Skin of body (tissue), 2 donors: ENCODE results near the gene TMEM242. TPM values are rescaled to one million over a fixed set of nuclear protein-coding genes. Genes with fewer than 3 reads are reported as not detected.
A peak's percentile ranks its signal among the peaks of the same experiment; 100 is the strongest.

Experiments used
- DNase-seq: peaks from one replicate; lab custom pipeline; 2025; lab: John Stamatoyannopoulos, UW
- total RNA-seq: library from RNA; depleted of rRNA; stranded (reverse); fragments of >200 nt; gene quantifications from one replicate; pipeline ENCODE4 v1.2.3, GENCODE V29; 2014

Gene TMEM242
- total RNA-seq, 1 donor from 2014 or later: 8.1 TPM

DNA sequence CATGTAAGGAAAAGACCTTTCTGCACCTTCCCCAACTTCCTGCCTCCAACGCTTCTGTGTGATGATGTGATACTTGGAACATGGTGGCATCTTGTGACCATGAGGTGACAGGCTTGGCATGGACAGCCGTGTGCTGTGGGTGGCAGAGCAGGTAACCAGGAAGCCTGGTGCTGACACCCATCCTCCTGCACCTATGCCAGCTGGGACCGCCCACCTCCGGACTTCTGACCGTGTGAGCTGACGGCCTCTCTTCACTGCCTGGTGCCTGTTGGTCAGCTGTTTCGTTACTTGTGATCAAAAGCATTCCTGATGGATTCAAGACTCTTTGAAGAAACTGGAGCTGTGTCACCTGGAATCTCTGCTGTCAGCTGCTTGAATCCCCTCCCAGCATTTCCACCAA, 70.3 kb downstream of the TMEM242 start:
- no peak for DNase-seq

DNA sequence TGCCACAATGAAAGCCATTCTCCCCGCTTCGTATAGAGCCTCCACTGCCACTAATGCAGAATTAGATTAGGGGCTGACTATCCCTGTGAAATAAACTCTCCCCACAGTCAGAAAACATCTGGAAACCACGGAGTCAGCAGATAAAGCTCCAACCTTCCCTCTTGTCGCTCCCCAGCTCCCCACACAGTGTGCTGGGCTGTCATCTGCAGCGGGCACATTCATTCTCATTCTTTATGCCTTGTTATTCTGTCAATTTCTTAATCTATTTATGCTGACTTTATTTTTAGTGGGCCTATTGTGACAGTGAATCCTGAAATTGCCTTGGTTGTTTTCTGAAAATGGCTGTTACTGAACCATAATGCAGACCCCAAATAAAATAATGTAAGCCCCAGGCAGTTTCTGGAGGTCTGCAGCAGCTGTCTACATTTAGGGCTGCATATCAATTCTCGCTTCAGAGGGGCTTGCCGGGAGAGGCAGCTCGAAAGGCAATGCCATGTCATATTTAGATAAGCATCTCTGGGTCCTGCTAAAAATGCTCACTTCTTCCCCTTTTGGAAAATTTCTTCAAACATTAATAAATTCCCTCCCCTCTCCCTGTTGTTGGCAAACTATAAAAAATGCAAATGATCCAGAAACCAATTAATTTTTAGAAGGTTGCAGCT, 71.6 kb downstream of the TMEM242 start:
- DNase-seq: no peak

DNA sequence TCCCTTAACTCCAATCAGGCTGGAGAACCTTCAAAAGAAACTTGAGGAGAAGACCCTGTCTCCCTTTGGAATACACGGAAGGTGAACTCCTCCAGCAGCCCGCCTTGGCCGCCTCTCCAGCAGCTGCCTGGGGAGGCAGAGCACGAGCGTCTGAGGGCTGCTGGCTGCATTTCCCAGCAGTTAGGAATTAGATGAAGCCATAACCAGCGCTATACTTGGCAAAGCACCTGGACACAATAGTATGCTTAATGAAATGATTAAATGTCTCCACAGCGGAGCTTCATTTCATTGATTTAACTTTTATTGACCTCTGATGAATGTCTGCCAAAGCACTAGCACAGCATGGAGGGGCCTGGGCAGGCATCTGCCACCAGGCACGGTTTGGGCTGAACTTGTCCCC, 73.5 kb downstream of the TMEM242 start:
- no peak for DNase-seq

DNA sequence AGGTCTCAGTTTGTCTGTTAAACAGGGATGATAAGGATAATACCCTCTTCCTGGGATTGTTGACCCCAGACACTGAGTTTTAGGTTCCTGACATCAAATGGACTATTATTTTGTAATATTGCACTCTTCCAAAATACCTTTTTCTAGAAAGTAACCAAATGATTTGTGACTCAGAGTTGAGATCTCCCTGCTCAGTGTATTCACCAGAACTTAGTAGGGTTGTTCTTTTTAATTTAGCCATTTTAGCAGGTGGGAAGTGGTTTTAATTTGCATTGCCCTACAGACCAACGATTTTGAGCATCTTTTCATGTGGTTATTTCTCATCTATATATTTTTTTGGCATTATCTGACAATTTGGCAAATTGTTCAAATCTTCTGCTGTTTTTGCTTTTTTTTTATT, 75.1 kb downstream of the TMEM242 start:
- DNase-seq: no peak

DNA sequence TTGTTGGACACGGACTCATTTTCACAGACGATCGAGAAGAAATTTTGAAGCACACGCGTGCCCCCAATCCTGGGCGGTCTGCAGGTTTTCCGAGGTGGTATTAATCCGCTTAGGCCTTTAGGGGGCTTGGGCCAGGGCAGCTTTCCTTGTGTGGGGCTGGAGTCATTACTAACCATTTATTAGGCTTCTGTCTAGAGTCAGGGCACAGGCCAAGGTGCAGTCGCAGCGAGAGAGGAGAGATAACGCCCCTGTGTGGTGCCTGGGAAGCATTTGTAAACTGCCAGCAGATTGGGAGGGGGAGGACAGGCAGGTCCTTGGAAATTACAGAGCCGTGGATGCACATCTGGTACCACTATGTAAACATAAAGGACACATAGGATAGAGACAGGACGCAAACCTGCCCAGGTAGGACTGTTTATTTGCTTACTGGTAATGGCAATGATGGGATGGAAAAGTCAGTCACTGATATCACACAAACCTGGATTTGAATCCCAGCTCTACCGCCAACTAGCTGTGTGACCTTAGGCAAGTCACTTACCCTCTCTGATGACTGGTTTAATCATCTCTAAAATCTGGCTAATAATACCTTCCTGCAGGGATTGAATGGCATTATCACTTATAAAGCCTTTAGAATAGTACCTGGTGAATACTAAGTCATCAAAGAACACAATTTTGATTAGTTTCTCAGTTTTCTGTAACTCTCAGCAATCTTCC, 76.4 kb downstream of the TMEM242 start:
- no peak for DNase-seq

DNA sequence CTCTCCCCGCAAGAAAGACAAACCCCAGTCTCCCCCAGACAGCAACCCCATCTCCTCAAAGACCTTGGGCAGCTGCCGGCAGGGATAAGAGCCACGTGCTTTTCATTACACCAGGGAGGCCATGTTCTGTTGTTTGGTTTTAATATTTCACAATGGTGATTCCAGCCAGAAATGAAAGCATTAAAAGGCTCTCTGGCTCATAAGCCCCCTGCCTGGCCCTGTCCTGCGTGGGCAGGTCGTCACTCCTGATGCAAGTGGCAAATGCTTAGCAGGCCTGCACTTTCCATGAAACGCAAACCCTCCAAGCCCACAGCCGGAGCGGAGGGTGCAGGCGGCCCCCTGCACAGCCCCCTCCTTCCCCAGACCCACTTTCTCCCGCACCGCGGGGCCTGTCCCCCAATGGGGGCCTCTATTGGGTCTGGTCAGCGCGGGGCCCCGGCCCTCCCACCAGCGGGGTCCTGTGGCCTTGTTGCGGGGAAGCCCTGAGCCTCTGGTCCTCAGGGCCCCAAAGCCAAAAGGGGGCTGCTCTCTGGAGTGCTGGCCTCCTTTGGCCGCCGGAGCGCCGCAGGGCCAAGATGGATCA, 77.2 kb downstream of the TMEM242 start:
- DNase-seq: no peak

DNA sequence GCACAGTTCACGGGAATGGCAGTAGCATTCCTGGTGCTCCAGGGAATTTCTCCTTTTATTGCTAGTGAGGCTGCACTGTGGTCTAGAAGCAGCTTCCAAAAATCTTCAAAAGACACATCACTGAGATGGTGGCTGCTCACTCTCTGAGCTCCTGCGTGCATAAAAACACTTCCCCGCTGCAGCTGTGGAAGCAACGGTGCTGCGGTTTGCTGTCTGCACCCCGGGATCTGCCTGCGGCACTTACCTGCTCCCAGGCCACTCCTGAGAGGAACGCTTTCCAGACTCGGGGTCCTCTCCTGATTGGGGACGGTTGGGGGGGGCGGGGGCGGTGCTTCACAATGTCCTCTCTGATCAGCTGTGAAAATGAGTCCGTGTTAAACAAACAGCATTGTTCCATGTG, 77.9 kb downstream of the TMEM242 start:
- DNase-seq: no peak

DNA sequence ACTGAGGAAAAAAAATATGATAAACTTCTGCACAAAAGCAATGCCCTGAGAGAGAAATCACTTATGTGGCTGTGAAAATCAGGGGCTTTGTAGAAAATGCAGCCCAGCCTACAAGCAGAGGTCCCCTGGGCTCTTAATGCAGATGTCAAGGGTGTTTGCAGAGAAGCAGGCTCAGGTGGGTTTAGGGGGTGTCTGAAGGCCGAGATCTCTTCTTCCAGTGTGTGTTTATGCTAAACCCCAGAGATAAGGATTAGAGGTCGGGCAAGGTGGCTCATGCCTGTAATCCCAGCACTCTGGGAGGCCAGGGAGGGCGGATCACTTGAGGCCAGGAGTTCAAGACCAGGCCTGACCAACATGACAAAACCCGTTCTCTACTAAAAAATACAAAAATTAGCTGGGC, 78.5 kb downstream of the TMEM242 start:
- DNase-seq: no peak

DNA sequence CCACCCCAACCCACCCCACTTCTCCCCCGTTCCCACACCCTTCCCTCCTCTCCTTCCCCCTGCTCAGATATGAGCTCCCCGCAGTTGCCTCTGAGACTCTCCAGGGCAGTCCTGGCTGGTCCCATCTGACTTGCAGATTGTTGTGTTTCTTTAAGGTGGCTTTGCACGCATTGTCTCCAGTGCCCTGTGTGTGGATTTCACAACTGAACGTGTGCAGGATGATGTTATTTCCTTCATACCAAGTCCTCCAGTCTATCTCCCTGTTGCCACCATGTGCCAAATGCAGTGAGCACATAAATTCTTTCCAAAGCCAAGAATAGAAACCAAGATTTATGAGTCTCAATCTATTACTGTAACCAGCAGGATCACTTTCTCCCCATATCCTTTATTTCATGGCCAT, 79.1 kb downstream of the TMEM242 start:
- DNase-seq: peak; percentile 78

DNA sequence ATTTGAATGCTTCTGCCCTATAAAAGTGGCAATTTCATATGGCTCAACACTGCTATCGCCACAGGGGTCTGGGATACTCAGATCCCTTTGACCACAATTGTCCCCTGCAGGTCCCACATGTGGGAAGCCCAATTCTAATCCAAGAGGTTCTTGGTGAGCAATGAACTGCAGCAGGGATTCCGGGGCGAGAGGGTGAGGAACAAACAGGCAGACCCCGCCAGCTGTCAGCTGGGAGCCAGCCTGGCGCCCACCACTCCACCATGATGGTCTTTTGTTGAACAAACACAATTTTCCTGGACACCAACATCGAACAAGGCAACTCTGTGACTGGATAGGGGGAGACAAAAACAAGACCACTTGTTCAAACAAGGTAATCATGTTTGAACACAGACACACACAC, 80.5 kb downstream of the TMEM242 start:
- DNase-seq: no peak

DNA sequence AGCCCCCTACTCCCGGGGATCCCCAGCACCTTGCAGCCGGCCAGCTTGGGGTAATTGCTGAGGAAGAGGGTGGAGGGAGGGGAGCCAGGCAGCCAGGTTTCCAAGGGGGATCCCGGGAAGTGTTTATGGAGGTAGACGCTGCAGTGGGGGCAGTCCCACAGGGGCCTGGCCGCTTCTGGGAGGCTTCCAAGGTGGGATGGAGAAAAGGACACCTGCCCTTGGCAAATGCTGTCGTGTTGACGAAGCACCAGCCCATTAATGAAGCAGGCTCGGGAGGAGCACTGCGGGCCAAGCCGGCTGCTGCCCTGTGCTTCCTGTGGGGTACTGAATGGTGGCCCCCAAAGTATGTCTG, 82.4 kb downstream of the TMEM242 start:
- DNase-seq: no peak

DNA sequence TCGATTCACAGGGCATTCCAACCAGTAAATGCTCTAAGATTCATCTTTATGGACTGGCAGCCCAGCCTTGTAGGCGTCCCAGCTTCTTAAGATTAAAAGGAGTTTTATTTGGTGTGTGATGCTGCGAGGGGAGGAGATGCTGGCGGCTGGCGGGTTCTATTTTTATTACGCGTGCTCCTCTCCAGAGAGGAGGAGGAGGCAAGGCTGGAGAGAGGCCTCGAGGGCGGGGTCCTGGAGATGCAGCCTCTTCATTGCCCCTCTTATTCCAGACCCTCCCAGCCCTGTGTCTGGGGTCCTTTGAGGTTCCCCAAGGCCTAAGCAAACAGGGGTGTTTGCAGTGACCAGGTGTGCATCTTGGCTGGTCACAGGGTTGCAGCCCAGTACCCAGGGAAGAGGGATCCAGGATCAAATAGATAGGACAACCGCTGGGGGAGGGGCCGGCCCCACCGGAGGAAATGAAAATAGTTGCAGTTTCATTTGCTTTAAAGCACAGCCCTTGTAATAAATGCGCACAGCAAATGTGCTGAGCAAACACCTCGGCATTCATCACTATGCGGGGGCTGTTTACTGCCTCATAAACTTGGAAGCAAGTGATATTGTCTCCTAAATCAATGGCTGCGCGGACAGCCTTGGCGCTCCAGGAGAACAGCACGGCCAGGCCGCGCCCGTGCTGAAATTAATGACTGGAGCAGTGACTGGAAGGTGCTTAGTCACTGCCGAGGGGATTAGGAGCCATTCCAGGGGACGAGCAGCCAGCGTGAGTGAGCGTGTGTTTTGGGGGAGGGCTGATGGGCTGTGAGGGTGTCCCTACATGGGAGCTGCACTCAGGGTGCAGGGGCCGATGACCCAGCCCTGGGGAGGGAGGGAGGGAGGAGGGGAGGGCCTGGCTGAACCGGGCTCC, 83.0 kb downstream of the TMEM242 start:
- no peak for DNase-seq

DNA sequence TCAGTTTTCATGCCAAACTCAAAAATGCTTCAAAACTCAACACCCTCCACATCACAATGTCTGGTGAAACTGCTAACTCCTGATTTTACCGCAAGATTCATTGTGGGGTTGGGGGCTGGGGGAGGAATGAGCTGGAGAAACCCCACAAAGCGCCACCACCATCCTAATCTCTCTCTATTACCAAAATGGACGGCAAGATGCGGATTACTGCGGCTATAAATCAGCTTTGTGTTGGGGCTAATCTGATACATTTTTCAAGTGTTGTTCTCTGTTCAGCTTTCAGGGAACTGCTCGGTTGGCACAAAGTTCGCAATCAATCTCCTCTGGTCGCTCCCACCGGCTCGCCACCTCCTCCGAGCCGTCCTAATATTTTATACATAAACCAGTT, 83.7 kb downstream of the TMEM242 start:
- DNase-seq: peak; percentile 20

Other genes starting within 250 kb of the TMEM242 start
- gene ZDHHC14, start 57.7 kb upstream of the TMEM242 start, total RNA-seq: 5.5 TPM